Suprapubic skin (tissue), 4 donors: ENCODE results near the gene BICD1.

Experiments used
- EP300 ChIP-seq: sonication (generic); formaldehyde crosslinking; IDR thresholded peaks from one replicate; pipeline ENCODE4 v1.6.1; 2017; ENCODE audit warnings: antibody characterized with exemption
- POLR2A ChIP-seq, 2 donors: fragments of 450-650 bp; IDR thresholded peaks; one replicate each; pipeline ENCODE4 v1.6.1; 2017; ENCODE audit warnings: antibody characterized with exemption in 2 of 2, mild to moderate bottlenecking in 2 of 2, moderate library complexity in 2 of 2
- POLR2AphosphoS5 ChIP-seq, 3 donors: sonication (generic); formaldehyde crosslinking; IDR thresholded peaks; one replicate each; pipeline ENCODE4 v1.6.1; 2017; ENCODE audit warnings: antibody characterized with exemption in 3 of 3
- TF ChIP-seq, protein P1 (sequence below), 2 donors: fragments of 200-600 bp in 1 of 2; fragments of 450-650 bp in 1 of 2; sonication (generic) in 1 of 2; IDR thresholded peaks; one replicate each; pipeline ENCODE4 v1.5.1; 2016 to 2019; ENCODE audit warnings: antibody characterized with exemption in 2 of 2, mild to moderate bottlenecking in 1 of 2, moderate library complexity in 1 of 2

GRCh38 chr12:32124637-32125036 lies 18.0 kb downstream of the BICD1 start:
- TF ChIP-seq POLR2A (IDR thresholded peaks at IDR 0.05), result no peak
- TF ChIP-seq, protein P1, sequence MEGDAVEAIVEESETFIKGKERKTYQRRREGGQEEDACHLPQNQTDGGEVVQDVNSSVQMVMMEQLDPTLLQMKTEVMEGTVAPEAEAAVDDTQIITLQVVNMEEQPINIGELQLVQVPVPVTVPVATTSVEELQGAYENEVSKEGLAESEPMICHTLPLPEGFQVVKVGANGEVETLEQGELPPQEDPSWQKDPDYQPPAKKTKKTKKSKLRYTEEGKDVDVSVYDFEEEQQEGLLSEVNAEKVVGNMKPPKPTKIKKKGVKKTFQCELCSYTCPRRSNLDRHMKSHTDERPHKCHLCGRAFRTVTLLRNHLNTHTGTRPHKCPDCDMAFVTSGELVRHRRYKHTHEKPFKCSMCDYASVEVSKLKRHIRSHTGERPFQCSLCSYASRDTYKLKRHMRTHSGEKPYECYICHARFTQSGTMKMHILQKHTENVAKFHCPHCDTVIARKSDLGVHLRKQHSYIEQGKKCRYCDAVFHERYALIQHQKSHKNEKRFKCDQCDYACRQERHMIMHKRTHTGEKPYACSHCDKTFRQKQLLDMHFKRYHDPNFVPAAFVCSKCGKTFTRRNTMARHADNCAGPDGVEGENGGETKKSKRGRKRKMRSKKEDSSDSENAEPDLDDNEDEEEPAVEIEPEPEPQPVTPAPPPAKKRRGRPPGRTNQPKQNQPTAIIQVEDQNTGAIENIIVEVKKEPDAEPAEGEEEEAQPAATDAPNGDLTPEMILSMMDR (IDR thresholded peaks at IDR 0.05), result no peak
- TF ChIP-seq POLR2AphosphoS5 (IDR thresholded peaks at IDR 0.05), result no peak
- no peak for TF ChIP-seq EP300
